Calu3 (cell line): ENCODE results near the gene SLC16A7. TPM values are rescaled to one million over a fixed set of nuclear protein-coding genes. Genes with fewer than 3 reads are reported as not detected.

Source experiments
- BruUV-seq: library from RNA; stranded (reverse); fragments of 400-500 nt; replicated peaks from 2 replicates; lab custom pipeline; 2021; lab: Mats Ljungman, UMichigan
- CTCF ChIA-PET: fragments of 300-600 bp; sonication (Branson Sonifier 250); formaldehyde crosslinking; loops from one replicate; lab custom pipeline; 2022; ENCODE audit warnings: antibody characterized with exemption; lab: Charles Lee
- DNase-seq: peaks from one replicate; pipeline ENCODE4 v3.0.0; 2022
- H3K27ac Mint-ChIP-seq: one replicate; pipeline ENCODE4 v1.8.0; 2022; ENCODE audit warnings: mixed read lengths; ENCODE audit not compliant: unreplicated experiment
- H3K27me3 Mint-ChIP-seq: one replicate; pipeline ENCODE4 v1.8.0; 2022; ENCODE audit warnings: mixed read lengths; ENCODE audit not compliant: unreplicated experiment
- H3K36me3 Mint-ChIP-seq: one replicate; pipeline ENCODE4 v1.8.0; 2022; ENCODE audit warnings: mild to moderate bottlenecking, moderate library complexity, mixed read lengths; ENCODE audit not compliant: insufficient read depth, unreplicated experiment
- H3K4me1 Mint-ChIP-seq: one replicate; pipeline ENCODE4 v1.8.0; 2022; ENCODE audit warnings: mild to moderate bottlenecking, low read depth, mixed read lengths; ENCODE audit not compliant: unreplicated experiment
- H3K4me3 Mint-ChIP-seq: one replicate; pipeline ENCODE4 v1.8.0; 2022; ENCODE audit warnings: mild to moderate bottlenecking, low read depth, moderate library complexity, mixed read lengths; ENCODE audit not compliant: unreplicated experiment
- H3K9me3 Mint-ChIP-seq: one replicate; pipeline ENCODE4 v1.8.0; 2022; ENCODE audit warnings: low read depth, mixed read lengths; ENCODE audit not compliant: unreplicated experiment
- intact Hi-C: fragments of 100-400 bp; cut with micrococcal nuclease; formaldehyde crosslinking; loops from one replicate; pipeline ENCODE4 v1.10.0; 2022; ENCODE audit not compliant: unreplicated experiment
- total RNA-seq: library from RNA; stranded (reverse); gene quantifications from 2 replicates; pipeline ENCODE4 v1.2.3, GENCODE V29; 2022
- TF ChIP-seq, protein P1 (sequence below): fragments of 200-600 bp; IDR thresholded peaks from one replicate; pipeline ENCODE4 v1.8.0; 2022; ENCODE audit warnings: antibody characterized with exemption; ENCODE audit not compliant: unreplicated experiment

SLC16A7 gene
- total RNA-seq, 1 experiment from 2014 or later: 58.6 TPM

DNA sequence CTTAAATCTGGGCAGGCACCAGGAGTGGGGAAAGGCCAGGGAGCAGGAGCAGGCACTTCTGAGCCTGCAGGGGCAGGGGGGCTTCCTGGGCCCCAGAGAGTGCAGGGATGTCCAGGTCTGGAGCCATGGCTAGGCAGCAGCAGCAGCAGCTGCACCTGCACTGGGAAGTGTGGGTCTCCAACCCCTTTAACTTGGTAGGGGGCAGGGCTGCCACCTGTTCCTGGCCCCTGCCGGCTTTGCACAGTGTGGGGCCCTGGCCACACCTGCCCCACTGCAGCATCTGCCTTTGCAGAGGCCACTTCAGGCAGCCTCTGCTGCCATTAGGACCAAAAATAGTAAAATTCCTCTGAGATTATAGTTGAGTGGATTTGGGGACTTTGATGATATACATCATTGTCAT, 138.5 kb downstream of the SLC16A7 start:
- CTCF ChIA-PET: no interaction called here
- Mint-ChIP-seq H3K4me3 (no peak overlapping the region), H3K27me3 (no peaks in the 10 kb centered on the region), H3K27ac (no peak overlapping the region), H3K9me3 (no peaks in the 10 kb centered on the region), H3K36me3 (no peaks in the 10 kb centered on the region), H3K4me1 (peaks cover 16% of the 10 kb centered on the region)
- intact Hi-C loops: no loop called here
- TF ChIP-seq, protein P1, sequence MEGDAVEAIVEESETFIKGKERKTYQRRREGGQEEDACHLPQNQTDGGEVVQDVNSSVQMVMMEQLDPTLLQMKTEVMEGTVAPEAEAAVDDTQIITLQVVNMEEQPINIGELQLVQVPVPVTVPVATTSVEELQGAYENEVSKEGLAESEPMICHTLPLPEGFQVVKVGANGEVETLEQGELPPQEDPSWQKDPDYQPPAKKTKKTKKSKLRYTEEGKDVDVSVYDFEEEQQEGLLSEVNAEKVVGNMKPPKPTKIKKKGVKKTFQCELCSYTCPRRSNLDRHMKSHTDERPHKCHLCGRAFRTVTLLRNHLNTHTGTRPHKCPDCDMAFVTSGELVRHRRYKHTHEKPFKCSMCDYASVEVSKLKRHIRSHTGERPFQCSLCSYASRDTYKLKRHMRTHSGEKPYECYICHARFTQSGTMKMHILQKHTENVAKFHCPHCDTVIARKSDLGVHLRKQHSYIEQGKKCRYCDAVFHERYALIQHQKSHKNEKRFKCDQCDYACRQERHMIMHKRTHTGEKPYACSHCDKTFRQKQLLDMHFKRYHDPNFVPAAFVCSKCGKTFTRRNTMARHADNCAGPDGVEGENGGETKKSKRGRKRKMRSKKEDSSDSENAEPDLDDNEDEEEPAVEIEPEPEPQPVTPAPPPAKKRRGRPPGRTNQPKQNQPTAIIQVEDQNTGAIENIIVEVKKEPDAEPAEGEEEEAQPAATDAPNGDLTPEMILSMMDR: no peak
- no peak for DNase-seq
- BruUV-seq: no TSS peak

DNA sequence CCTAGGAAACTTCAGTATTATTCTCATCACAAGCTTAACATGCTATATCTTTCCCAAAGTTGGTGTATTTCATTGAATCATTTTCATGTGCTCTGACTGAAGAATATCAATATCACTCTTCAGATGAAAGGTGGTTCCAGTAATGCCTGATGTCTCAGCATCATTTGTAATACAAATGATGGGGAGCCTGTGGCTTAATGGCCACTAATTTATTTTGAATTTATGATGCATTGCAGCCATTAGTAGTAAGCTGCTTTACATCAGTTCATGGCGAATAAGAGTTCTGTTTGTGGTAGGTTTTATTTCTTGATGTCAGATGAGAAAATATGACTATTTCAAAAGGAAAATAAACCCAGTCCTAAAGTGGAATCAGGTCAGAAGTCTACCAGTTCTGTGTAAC, 139.4 kb downstream of the SLC16A7 start:
- Mint-ChIP-seq H3K4me1 (peaks cover 16% of the 10 kb centered on the region), H3K4me3 (no peak overlapping the region), H3K9me3 (no peaks in the 10 kb centered on the region), H3K27me3 (no peaks in the 10 kb centered on the region), H3K27ac (no peak overlapping the region), H3K36me3 (no peaks in the 10 kb centered on the region)
- TF ChIP-seq, protein P1: no peak
- DNase-seq: no peak
- intact Hi-C loops: no loop called here
- CTCF ChIA-PET: no interaction called here
- no TSS peak for BruUV-seq

DNA sequence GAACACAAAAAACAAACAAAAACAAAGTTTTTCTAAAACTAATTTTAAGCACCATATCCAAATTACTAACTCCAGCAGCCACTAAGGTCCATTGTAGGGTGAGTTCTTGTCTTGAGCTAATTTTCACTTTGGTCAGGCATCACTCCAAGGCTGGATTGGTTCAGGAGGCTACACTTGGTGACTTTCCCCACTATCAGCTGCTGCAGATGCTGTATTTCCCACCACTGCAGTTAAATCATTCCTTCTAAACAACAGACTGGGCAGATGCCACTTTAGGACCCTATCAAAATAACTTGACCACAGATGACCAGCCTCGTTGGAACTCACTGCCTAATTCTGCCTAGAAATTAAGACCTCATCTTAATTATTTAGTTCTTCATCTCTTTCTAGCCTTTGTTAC, 140.5 kb downstream of the SLC16A7 start:
- Mint-ChIP-seq H3K27ac (peak overlapping the region; percentile 21), H3K27me3 (no peaks in the 10 kb centered on the region), H3K36me3 (no peaks in the 10 kb centered on the region), H3K9me3 (no peaks in the 10 kb centered on the region), H3K4me3 (no peak overlapping the region), H3K4me1 (peaks cover 16% of the 10 kb centered on the region)
- CTCF ChIA-PET: no interaction called here
- no peak for DNase-seq
- BruUV-seq: no TSS peak
- TF ChIP-seq, protein P1: no peak
- intact Hi-C loops: no loop called here

DNA sequence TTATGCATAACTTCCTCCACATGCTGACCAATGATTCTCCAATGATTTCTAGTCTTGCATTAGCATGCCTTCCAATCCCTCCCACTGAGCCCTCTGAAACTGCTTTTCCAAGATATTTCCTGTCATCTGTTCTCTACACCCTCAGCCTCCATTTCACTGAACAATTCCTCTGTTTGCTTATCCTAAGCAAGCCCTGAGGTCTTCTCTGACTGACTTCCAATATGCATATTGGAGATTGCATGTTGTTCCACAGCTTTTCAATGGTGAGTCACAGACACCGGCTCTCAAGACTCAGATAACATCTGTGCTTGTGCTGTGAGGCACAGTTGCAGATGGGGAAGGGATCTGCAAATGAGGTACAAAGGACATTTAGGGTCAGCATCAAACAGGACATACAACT, 141.0 kb downstream of the SLC16A7 start:
- Mint-ChIP-seq H3K27ac (peak overlapping the region; percentile 21), H3K9me3 (no peaks in the 10 kb centered on the region), H3K4me3 (no peak overlapping the region), H3K4me1 (peaks cover 16% of the 10 kb centered on the region), H3K36me3 (no peaks in the 10 kb centered on the region), H3K27me3 (no peaks in the 10 kb centered on the region)
- intact Hi-C loops: no loop called here
- peak; percentile 9 for DNase-seq
- CTCF ChIA-PET: no interaction called here
- BruUV-seq: no TSS peak
- TF ChIP-seq, protein P1: no peak
